ENCODE measurements around the gene AKNAD1.

Gene AKNAD1

GRCh38 chr1:108826081-108826635 lies 30.7 kb downstream of the AKNAD1 start:
- Histone ChIP-seq H3K27me3 (replicated peaks; ENCODE audit: control insufficient read depth, insufficient read depth, low read length) (no peaks in the 10 kb centered on the region), H3K4me3 (replicated peaks; ENCODE audit: low read depth, low read length) (no peak overlapping the region), H3K36me3 (ENCODE audit: control insufficient read depth, insufficient read depth, low read length) (no peaks in the 10 kb centered on the region)
- DNase-seq (ENCODE audit: extremely low read depth, insufficient read length), result no peak
- no peak for TF ChIP-seq CTCF (IDR thresholded peaks at IDR 0.05; ENCODE audit: insufficient read depth, low read length, poor library complexity, severe bottlenecking)

- H3K4me3 ChIP-seq (replicated peaks; ENCODE audit: low read depth, low read length), result no peak overlapping the region
- no peaks in the 10 kb centered on the region for H3K27me3 ChIP-seq (replicated peaks; ENCODE audit: control insufficient read depth, insufficient read depth, low read length)
- H3K36me3 ChIP-seq (ENCODE audit: control insufficient read depth, insufficient read depth, low read length), result no peaks in the 10 kb centered on the region
- DNase-seq (ENCODE audit: extremely low read depth, insufficient read length), result no peak
- no peak for TF ChIP-seq CTCF (IDR thresholded peaks at IDR 0.05; ENCODE audit: insufficient read depth, low read length, poor library complexity, severe bottlenecking)
These were observed 32.8 kb downstream of the AKNAD1 start for GRCh38 chr1:108824051-108824450.

GRCh38 chr1:108823632-108824031 lies 33.3 kb downstream of the AKNAD1 start:
- Histone ChIP-seq H3K27me3 (replicated peaks; ENCODE audit: control insufficient read depth, insufficient read depth, low read length) (no peaks in the 10 kb centered on the region), H3K36me3 (ENCODE audit: control insufficient read depth, insufficient read depth, low read length) (no peaks in the 10 kb centered on the region), H3K4me3 (replicated peaks; ENCODE audit: low read depth, low read length) (no peak overlapping the region)
- no peak for DNase-seq (ENCODE audit: extremely low read depth, insufficient read length)
- TF ChIP-seq CTCF (IDR thresholded peaks at IDR 0.05; ENCODE audit: insufficient read depth, low read length, poor library complexity, severe bottlenecking), result no peak

- no peaks in the 10 kb centered on the region for H3K27me3 ChIP-seq (replicated peaks; ENCODE audit: control insufficient read depth, insufficient read depth, low read length)
- no peaks in the 10 kb centered on the region for H3K36me3 ChIP-seq (ENCODE audit: control insufficient read depth, insufficient read depth, low read length)
- DNase-seq (ENCODE audit: extremely low read depth, insufficient read length), result no peak
- TF ChIP-seq CTCF (IDR thresholded peaks at IDR 0.05; ENCODE audit: insufficient read depth, low read length, poor library complexity, severe bottlenecking), result no peak
- no peak overlapping the region for H3K4me3 ChIP-seq (replicated peaks; ENCODE audit: low read depth, low read length)
These were observed 37.0 kb downstream of the AKNAD1 start for GRCh38 chr1:108819878-108820277.

GRCh38 chr1:108817811-108818210 lies 39.1 kb downstream of the AKNAD1 start:
- Histone ChIP-seq H3K4me3 (replicated peaks; ENCODE audit: low read depth, low read length) (no peak overlapping the region), H3K36me3 (ENCODE audit: control insufficient read depth, insufficient read depth, low read length) (no peaks in the 10 kb centered on the region), H3K27me3 (replicated peaks; ENCODE audit: control insufficient read depth, insufficient read depth, low read length) (no peaks in the 10 kb centered on the region)
- DNase-seq (ENCODE audit: extremely low read depth, insufficient read length), result no peak
- TF ChIP-seq CTCF (IDR thresholded peaks at IDR 0.05; ENCODE audit: insufficient read depth, low read length, poor library complexity, severe bottlenecking), result no peak

GRCh38 chr1:108817016-108817415 lies 39.9 kb downstream of the AKNAD1 start:
- H3K4me3 ChIP-seq (replicated peaks; ENCODE audit: low read depth, low read length), result no peak overlapping the region
- H3K27me3 ChIP-seq (replicated peaks; ENCODE audit: control insufficient read depth, insufficient read depth, low read length), result no peaks in the 10 kb centered on the region
- DNase-seq (ENCODE audit: extremely low read depth, insufficient read length), result no peak
- no peak for TF ChIP-seq CTCF (IDR thresholded peaks at IDR 0.05; ENCODE audit: insufficient read depth, low read length, poor library complexity, severe bottlenecking)
- H3K36me3 ChIP-seq (ENCODE audit: control insufficient read depth, insufficient read depth, low read length), result no peaks in the 10 kb centered on the region; the same call in 1 of the 2 replicates
